Heart left ventricle (tissue), 16 donors: ENCODE data around the gene GABARAPL2. TPM values are rescaled to one million over a fixed set of nuclear protein-coding genes. Genes with fewer than 3 reads are reported as not detected.

Experiments
- ATAC-seq, 4 donors: fragments of 200-7000 bp; cut with Tn5 transposase; one replicate each; pipeline ENCODE4 v1.9.1; 2020 to 2022; ENCODE audit warnings: moderate library complexity in 4 of 4, mild to moderate bottlenecking in 3 of 4, moderate number of reproducible peaks in 1 of 4
- DNase-seq, 5 donors: peaks; one replicate each; pipeline ENCODE4 v3.0.0-alpha.2; 2020
- H3K27ac ChIP-seq, 12 donors: fragments of 200-600 bp; sonication (generic) in 4 of 12; one replicate each; pipeline versions ENCODE4 v1.5.0 to v1.8.0; 2016 to 2022; ENCODE audit warnings: mild to moderate bottlenecking in 2 of 12
- H3K27me3 ChIP-seq, 9 donors: fragments of 200-600 bp; sonication (generic) in 2 of 9; one replicate each; pipeline versions ENCODE4 v1.5.1 to v1.8.0; 2016 to 2022; ENCODE audit warnings: mild to moderate bottlenecking in 3 of 9
- H3K36me3 ChIP-seq, 9 donors: fragments of 200-600 bp; sonication (generic) in 2 of 9; one replicate each; pipeline versions ENCODE4 v1.5.0 to v1.8.0; 2018 to 2022; ENCODE audit warnings: mild to moderate bottlenecking in 2 of 9
- H3K4me1 ChIP-seq, 12 donors: fragments of 200-600 bp; sonication (generic) in 4 of 12; one replicate each; pipeline versions ENCODE4 v1.5.0 to v1.8.0; 2016 to 2022; ENCODE audit warnings: mild to moderate bottlenecking in 3 of 12
- H3K4me3 ChIP-seq, 12 donors: fragments of 200-600 bp; sonication (generic) in 4 of 12; one replicate each; pipeline versions ENCODE4 v1.5.0 to v1.8.0; 2017 to 2022; ENCODE audit warnings: mild to moderate bottlenecking in 9 of 12, moderate library complexity in 4 of 12
- H3K9me3 ChIP-seq, 12 donors: fragments of 200-600 bp; sonication (generic) in 4 of 12; one replicate each; pipeline versions ENCODE4 v1.5.0 to v1.8.0; 2016 to 2022; ENCODE audit warnings: mild to moderate bottlenecking in 1 of 12
- CTCF ChIP-seq, 12 donors: fragments of 200-600 bp; sonication (generic) in 4 of 12; IDR thresholded peaks; one replicate each; pipeline versions ENCODE4 v1.5.0 to v1.8.0; 2018 to 2022; ENCODE audit warnings: antibody characterized with exemption in 12 of 12, mild to moderate bottlenecking in 5 of 12
- POLR2A ChIP-seq, 2 donors: fragments of 450-650 bp; IDR thresholded peaks; one replicate each; pipeline ENCODE4 v1.6.1; 2017; ENCODE audit warnings: antibody characterized with exemption in 2 of 2, mild to moderate bottlenecking in 2 of 2, moderate library complexity in 2 of 2
- WGBS, 4 donors: extraction: QIAGEN DNeasy Blood & Tissue Kit in 2 of 4; methylation state at CpG; one replicate each; pipeline versions ENCODE4 v1.1.5 to v1.1.7; 2013 to 2018; 5-methylcytosine and 5-hydroxymethylcytosine counted together
- intact Hi-C, 10 donors: fragments of 100-400 bp; cut with DNase I; formaldehyde crosslinking; loops; one replicate each; pipeline versions ENCODE4 v1.11.1 to v1.14.2; 2022
- polyA plus RNA-seq, 2 donors: library from polyadenylated mRNA; stranded (reverse); fragments of 200-250 nt; gene quantifications; one replicate each; pipeline ENCODE4 v1.2.3, GENCODE V29; 2013
- total RNA-seq, 9 donors: library from RNA; depleted of rRNA in 2 of 9; stranded (reverse); fragments of >200 nt in 2 of 9; fragmentation: NEBNext Ultra II Directional in 3 of 9; extraction: Animal tissue kit (Norgen Biotek cat#: 25700) in 3 of 9; gene quantifications; one replicate each; pipeline versions ENCODE4 v1.1.0 to v1.2.4, GENCODE V29; 2016 to 2023
- donor health status: ischemic (EF 13 %, LVEDD 7.1; RV severe dilation, severe dysfunction).
- donor health status: healthy with polysubstance abuse.
- donor health status: DM: no; HTN: yes; CAD: no.
- donor health status: DM: no; HTN: no; CAD: no.
- donor health status: ischemic (EF 25% LVEDD 6.9; RV normal size, moderate dysfunction).
- donor health status: ischemic (EF 25% LVEDD 5.7; RV mildly dilated, moderate dysfunction).
- donor health status: healthy.
- donor health status: DM: yes; HTN: yes; CAD: no.
- donor health status: ischemic (EF 35%, LVEDD 5.7; RV mildly dilated, moderate dysfunction).
- donor health status: nonischemic (EF 11% LVEDD 7.7; RV severe dilation, severe dysfunction).
- donor health status: DM: yes; HTN: yes; CAD: no.
- donor health status: PGD.
- donor health status: ischemic (EF 29% LVEDD 5.4; RV normal size, mild dysfunction).
- donor health status: nonischemic (EF 23%, LVEDD 6.1; RV moderate dilation, normal function).

Gene GABARAPL2
- total and polyA plus RNA-seq, 11 donors = 141 to 256 (median 210) TPM

- Histone ChIP-seq H3K9me3 (no peaks in the 10 kb centered on the region), H3K36me3 (peaks cover 0 to 56% (median 48%) of the 10 kb centered on the region in 9 donors), H3K27me3 (no peaks in the 10 kb centered on the region), H3K4me3 (peak within 1 kb of the TSS; percentile 57 to 89 (median 72)), H3K27ac (peak within 1 kb of the TSS; percentile 74 to 96 (median 92)), H3K4me1 (peaks cover 0 to 43% (median 19%) of the 10 kb centered on the region in 12 donors)
- peak; percentile 96 to 97 (median 97) for ATAC-seq
- 1% methylated on average over 46 to 62 of the region's 62 CpGs for WGBS, 4 donors
- intact Hi-C loops = loop anchor here (1.0 to 10.0 kb wide), 17 partner anchors 24 to 158 kb away; partner anchors contain the start of genes GABARAPL2 (in 5 of the 10), KARS1 (in 4 of the 10), TERF2IP (in 4 of the 10) and TMEM170A (in 2 of the 10)
- DNase-seq = peak; percentile 98 to 99 (median 99)
- peak in 1 of 2 donors; percentile 92 for TF ChIP-seq POLR2A (IDR thresholded peaks at IDR 0.05)
- TF ChIP-seq CTCF (IDR thresholded peaks at IDR 0.05) = no peak
These were observed 56.8 kb downstream of the GABARAPL2 start, which contains the start of gene ADAT1 for GRCh38 chr16:75622761-75623605. TSS of gene ADAT1 (minus strand) at chr16:75623281. CDS start at chr16:75620799, 2,482 bp downstream.

GRCh38 chr16:75624921-75625334 is 58.7 kb downstream of the GABARAPL2 start:
- H3K27ac ChIP-seq = no peak overlapping the region
- no peaks in the 10 kb centered on the region for H3K27me3 ChIP-seq
- WGBS, 4 donors = 73 to 83% (median 77%) methylated on average over 4 of the region's 4 CpGs
- ATAC-seq = no peak
- intact Hi-C loops = loop anchor here (5.0 to 10.0 kb wide), 9 partner anchors 53 to 160 kb away; partner anchors contain the start of genes GABARAPL2 (in 5 of the 10), TMEM170A (in 2 of the 10) and TMEM231 (in 1 of the 10)
- H3K4me3 ChIP-seq = no peak overlapping the region
- H3K4me1 ChIP-seq = peaks cover 0 to 51% (median 19%) of the 10 kb centered on the region in 12 donors
- DNase-seq = no peak
- peaks cover 0 to 57% (median 49%) of the 10 kb centered on the region in 9 donors for H3K36me3 ChIP-seq
- no peaks in the 10 kb centered on the region for H3K9me3 ChIP-seq
- TF ChIP-seq CTCF (IDR thresholded peaks at IDR 0.05) (no peak), POLR2A (IDR thresholded peaks at IDR 0.05) (no peak)

- Histone ChIP-seq H3K36me3 (peaks cover 0 to 72% (median 64%) of the 10 kb centered on the region in 9 donors), H3K9me3 (no peaks in the 10 kb centered on the region), H3K27ac (no peak overlapping the region), H3K27me3 (no peaks in the 10 kb centered on the region), H3K4me1 (peaks cover 0 to 32% (median 7%) of the 10 kb centered on the region in 12 donors), H3K4me3 (no peak overlapping the region)
- DNase-seq = no peak
- ATAC-seq = no peak
- TF ChIP-seq POLR2A (IDR thresholded peaks at IDR 0.05) (no peak), CTCF (IDR thresholded peaks at IDR 0.05) (no peak)
- intact Hi-C loops = loop anchor here in 5 of 10 donors (10.0 kb wide), 5 partner anchors 62 to 162 kb away; partner anchors contain the start of genes TMEM170A (in 2 of the 5), GABARAPL2 (in 1 of the 5) and TMEM231 (in 1 of the 5)
- 90 to 94% (median 92%) methylated on average over 4 of the region's 4 CpGs for WGBS, 4 donors
These were observed 60.6 kb downstream of the GABARAPL2 start for GRCh38 chr16:75626806-75627205.

Other genes with a start within 250 kb of the GABARAPL2 start
- gene CFDP1, start 132.9 kb upstream of the GABARAPL2 start, total RNA-seq = 10 to 100 TPM; 17.7 to 31.2 (median 24.9) TPM
- 10 to 100 TPM; 36.3 to 60.6 TPM for gene CFDP1, start 132.9 kb upstream of the GABARAPL2 start, polyA plus RNA-seq
- 10 to 100 TPM in 4 of 9 donors, 1 to 10 TPM in 5; 7.7 to 14.6 (median 9.5) TPM for gene TMEM170A, start 101.7 kb upstream of the GABARAPL2 start, total RNA-seq
- 1 to 10 TPM; 4.3 to 8.2 TPM for gene TMEM170A, start 101.7 kb upstream of the GABARAPL2 start, polyA plus RNA-seq
- gene CHST6, start 70.9 kb upstream of the GABARAPL2 start, total RNA-seq = 1 to 10 TPM in 3 of 9 donors, under 1 TPM in 6; 0.32 to 1.8 (median 0.88) TPM
- gene CHST6, start 70.9 kb upstream of the GABARAPL2 start, polyA plus RNA-seq = 1 to 10 TPM in 1 of 2 donors, under 1 TPM in 1; 0.46 to 1.1 TPM
- gene CHST5, start 30.3 kb upstream of the GABARAPL2 start, total RNA-seq = under 1 TPM in 6 of 9 donors, not detected in 3; 0.15 to 0.96 (median 0.44) TPM
- gene CHST5, start 30.3 kb upstream of the GABARAPL2 start, polyA plus RNA-seq = under 1 TPM; 0.18 to 0.61 TPM
- 1 to 10 TPM; 4.4 to 9.1 (median 7.1) TPM for gene TMEM231, start 10.1 kb upstream of the GABARAPL2 start, total RNA-seq
- 1 to 10 TPM; 1.7 to 8.0 TPM for gene TMEM231, start 10.1 kb upstream of the GABARAPL2 start, polyA plus RNA-seq
- gene ADAT1, start 56.9 kb downstream of the GABARAPL2 start, total RNA-seq = 10 to 100 TPM; 16.8 to 37.5 (median 24.1) TPM
- 10 to 100 TPM in 1 of 2 donors, 1 to 10 TPM in 1; 8.0 to 15.3 TPM for gene ADAT1, start 56.9 kb downstream of the GABARAPL2 start, polyA plus RNA-seq
- gene KARS1, start 81.3 kb downstream of the GABARAPL2 start, total RNA-seq = 100 to 1,000 TPM; 111 to 152 (median 129) TPM
- 100 to 1,000 TPM in 1 of 2 donors, 10 to 100 TPM in 1; 93.2 to 154 TPM for gene KARS1, start 81.3 kb downstream of the GABARAPL2 start, polyA plus RNA-seq
- 10 to 100 TPM; 57.0 to 76.7 (median 73.1) TPM for gene TERF2IP, start 81.4 kb downstream of the GABARAPL2 start, total RNA-seq
- gene TERF2IP, start 81.4 kb downstream of the GABARAPL2 start, polyA plus RNA-seq = 10 to 100 TPM; 52.0 to 79.2 TPM
- gene CPHXL2, start 110.6 kb downstream of the GABARAPL2 start, total RNA-seq = not detected
- not detected for gene CPHXL2, start 110.6 kb downstream of the GABARAPL2 start, polyA plus RNA-seq
- gene DUXB, start 135.1 kb downstream of the GABARAPL2 start, total RNA-seq = not detected
- gene DUXB, start 135.1 kb downstream of the GABARAPL2 start, polyA plus RNA-seq = not detected
- gene CPHXL, start 160.1 kb downstream of the GABARAPL2 start, total RNA-seq = not detected
- gene CPHXL, start 160.1 kb downstream of the GABARAPL2 start, polyA plus RNA-seq = not detected